Lower lobe of right lung (tissue), 2 donors: ENCODE results near the gene NEURL4. TPM values are rescaled to one million over a fixed set of nuclear protein-coding genes. Genes with fewer than 3 reads are reported as not detected.

Experiments
- ATAC-seq, 2 donors: fragments of 200-7000 bp; cut with Tn5 transposase; one replicate each; pipeline ENCODE4 v1.9.1; 2020 to 2022; ENCODE audit warnings: mild to moderate bottlenecking in 2 of 2, moderate library complexity in 2 of 2
- DNase-seq: peaks from one replicate; pipeline ENCODE4 v3.0.0-alpha.2; 2020
- H3K27ac ChIP-seq: fragments of 200-600 bp; one replicate; pipeline ENCODE4 v1.8.0; 2022
- H3K27me3 ChIP-seq: fragments of 200-600 bp; one replicate; pipeline ENCODE4 v1.8.0; 2022; ENCODE audit warnings: low read depth
- H3K36me3 ChIP-seq: fragments of 200-600 bp; one replicate; pipeline ENCODE4 v1.8.0; 2022; ENCODE audit warnings: mild to moderate bottlenecking
- H3K4me1 ChIP-seq: fragments of 200-600 bp; one replicate; pipeline ENCODE4 v1.8.0; 2022
- H3K4me3 ChIP-seq: fragments of 200-600 bp; one replicate; pipeline ENCODE4 v1.8.0; 2022; ENCODE audit warnings: mild to moderate bottlenecking
- H3K9me3 ChIP-seq: fragments of 200-600 bp; one replicate; pipeline ENCODE4 v1.8.0; 2022
- intact Hi-C: fragments of 100-400 bp; cut with DNase I; formaldehyde crosslinking; loops from one replicate; pipeline ENCODE4 v1.11.0; 2022
- total RNA-seq: library from RNA; stranded (reverse); fragmentation: NEBNext Ultra II Directional; extraction: Animal tissue kit (Norgen Biotek cat#: 25700); gene quantifications from one replicate; pipeline ENCODE4 v1.2.1, GENCODE V29; 2021
- TF ChIP-seq, protein P1 (sequence below): fragments of 200-600 bp; IDR thresholded peaks from one replicate; pipeline ENCODE4 v1.8.0; 2022; ENCODE audit warnings: antibody characterized with exemption, mild to moderate bottlenecking
- donor health status: DM: no; HTN: yes; CAD: no; lungs with severe emphysema.

Gene NEURL4
- total RNA-seq, 1 donor from 2014 or later, result 35.2 TPM

GRCh38 chr17:7292729-7293128 lies 36.4 kb downstream of the NEURL4 start:
- H3K27me3 ChIP-seq, result peaks cover 52% of the 10 kb centered on the region
- H3K27ac ChIP-seq, result no peak overlapping the region
- peaks cover 29% of the 10 kb centered on the region for H3K4me1 ChIP-seq
- no peak for DNase-seq
- H3K36me3 ChIP-seq, result no peaks in the 10 kb centered on the region
- no peak overlapping the region for H3K4me3 ChIP-seq
- TF ChIP-seq, protein P1, sequence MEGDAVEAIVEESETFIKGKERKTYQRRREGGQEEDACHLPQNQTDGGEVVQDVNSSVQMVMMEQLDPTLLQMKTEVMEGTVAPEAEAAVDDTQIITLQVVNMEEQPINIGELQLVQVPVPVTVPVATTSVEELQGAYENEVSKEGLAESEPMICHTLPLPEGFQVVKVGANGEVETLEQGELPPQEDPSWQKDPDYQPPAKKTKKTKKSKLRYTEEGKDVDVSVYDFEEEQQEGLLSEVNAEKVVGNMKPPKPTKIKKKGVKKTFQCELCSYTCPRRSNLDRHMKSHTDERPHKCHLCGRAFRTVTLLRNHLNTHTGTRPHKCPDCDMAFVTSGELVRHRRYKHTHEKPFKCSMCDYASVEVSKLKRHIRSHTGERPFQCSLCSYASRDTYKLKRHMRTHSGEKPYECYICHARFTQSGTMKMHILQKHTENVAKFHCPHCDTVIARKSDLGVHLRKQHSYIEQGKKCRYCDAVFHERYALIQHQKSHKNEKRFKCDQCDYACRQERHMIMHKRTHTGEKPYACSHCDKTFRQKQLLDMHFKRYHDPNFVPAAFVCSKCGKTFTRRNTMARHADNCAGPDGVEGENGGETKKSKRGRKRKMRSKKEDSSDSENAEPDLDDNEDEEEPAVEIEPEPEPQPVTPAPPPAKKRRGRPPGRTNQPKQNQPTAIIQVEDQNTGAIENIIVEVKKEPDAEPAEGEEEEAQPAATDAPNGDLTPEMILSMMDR, result no peak
- intact Hi-C loops, result no loop called here
- ATAC-seq, result no peak
- H3K9me3 ChIP-seq, result no peaks in the 10 kb centered on the region

DNA sequence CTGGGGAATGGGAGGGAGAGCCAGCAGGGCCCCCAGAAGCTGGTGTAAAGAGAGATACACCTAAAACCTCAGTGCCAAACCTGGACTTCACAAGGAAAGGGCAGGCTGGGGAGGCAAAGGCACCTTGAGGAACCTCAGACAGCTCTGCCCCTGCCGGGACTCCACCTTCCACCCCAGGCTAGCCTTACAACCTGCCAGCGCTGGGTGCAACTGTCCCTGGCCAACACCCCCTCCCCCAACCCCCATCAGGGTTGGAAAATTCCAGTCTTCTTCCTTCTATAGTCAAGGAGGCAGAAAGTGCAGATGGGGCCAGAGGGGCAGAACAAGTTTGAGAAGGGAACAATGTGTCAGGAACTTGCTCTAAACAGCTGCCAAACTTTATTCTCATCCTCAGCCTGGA lies 36.9 kb downstream of the NEURL4 start:
- Histone ChIP-seq H3K36me3 (no peaks in the 10 kb centered on the region), H3K4me3 (no peak overlapping the region), H3K27me3 (peaks cover 56% of the 10 kb centered on the region), H3K4me1 (peaks cover 29% of the 10 kb centered on the region), H3K9me3 (no peaks in the 10 kb centered on the region), H3K27ac (no peak overlapping the region)
- DNase-seq (no peak), ATAC-seq (no peak)
- TF ChIP-seq, protein P1, result no peak
- intact Hi-C loops, result no loop called here

DNA sequence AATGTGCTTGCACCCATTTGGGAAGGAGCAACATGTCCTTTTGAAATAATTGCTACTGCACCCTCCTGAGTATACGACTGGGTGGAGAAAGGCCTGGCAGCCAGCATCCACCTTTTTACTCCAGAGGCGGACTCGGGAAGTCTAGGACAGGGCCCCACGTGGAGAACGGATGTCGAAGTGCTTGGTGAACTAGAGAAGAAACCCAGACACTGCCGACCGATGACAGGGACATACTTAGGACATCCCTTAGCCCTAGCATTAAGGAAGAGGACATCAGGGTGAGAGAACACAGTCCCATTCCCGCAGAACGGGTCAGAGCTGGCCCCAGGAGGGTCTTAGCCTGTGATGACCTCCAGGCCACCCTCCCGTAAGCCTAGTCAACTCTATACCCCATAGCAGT lies 38.5 kb downstream of the NEURL4 start:
- Histone ChIP-seq H3K4me3 (no peak overlapping the region), H3K9me3 (no peaks in the 10 kb centered on the region), H3K36me3 (no peaks in the 10 kb centered on the region), H3K27me3 (peaks cover 50% of the 10 kb centered on the region), H3K4me1 (peaks cover 15% of the 10 kb centered on the region), H3K27ac (no peak overlapping the region)
- no peak for DNase-seq
- no peak for ATAC-seq
- intact Hi-C loops, result no loop called here
- TF ChIP-seq, protein P1, result no peak

- DNase-seq (no peak), ATAC-seq (no peak)
- peaks cover 45% of the 10 kb centered on the region for H3K27me3 ChIP-seq
- H3K27ac ChIP-seq, result no peak overlapping the region
- H3K4me1 ChIP-seq, result peaks cover 12% of the 10 kb centered on the region
- TF ChIP-seq, protein P1, result no peak
- H3K9me3 ChIP-seq, result no peaks in the 10 kb centered on the region
- intact Hi-C loops, result no loop called here
- H3K36me3 ChIP-seq, result no peaks in the 10 kb centered on the region
- H3K4me3 ChIP-seq, result no peak overlapping the region
Measured at GRCh38 chr17:7290166-7290565, 39.0 kb downstream of the NEURL4 start.

DNA sequence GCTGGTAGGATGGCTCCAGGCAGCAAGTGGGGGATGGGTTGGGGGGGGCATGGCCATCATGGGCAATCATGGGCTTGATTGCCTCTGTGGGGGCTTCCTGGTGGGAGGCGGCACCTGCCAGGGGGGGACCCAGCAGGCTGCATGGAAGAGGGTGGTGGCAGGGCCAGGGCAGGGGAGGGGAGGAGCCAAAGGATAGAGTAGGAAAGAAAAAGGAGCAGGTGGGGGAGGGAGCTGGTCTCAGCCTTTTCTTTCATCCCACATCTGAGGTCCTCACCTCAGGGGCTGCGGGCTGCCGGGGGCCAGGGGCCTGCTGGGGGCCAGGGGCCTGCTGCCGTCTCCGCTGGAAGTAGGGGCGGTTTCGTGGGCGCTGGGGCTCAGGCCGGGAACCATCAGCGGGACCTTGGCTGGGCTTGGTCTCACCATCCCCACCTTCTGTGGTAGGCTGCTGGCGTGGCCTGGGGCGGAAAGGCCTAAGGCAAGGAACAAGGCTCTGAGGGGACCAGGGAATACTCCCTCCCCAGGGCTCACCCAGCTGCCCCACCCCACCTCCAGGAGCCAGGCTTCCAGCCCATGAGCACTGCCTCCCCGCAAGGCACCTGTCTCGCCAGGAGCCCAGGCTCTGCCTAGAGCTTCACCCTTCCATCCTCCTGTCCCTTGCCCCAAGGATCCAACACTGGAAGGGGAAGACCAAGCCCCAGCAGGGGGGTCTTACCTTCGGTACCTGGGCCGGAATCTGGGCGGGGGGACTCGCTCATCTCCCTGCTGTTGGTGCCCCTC lies 39.7 kb downstream of the NEURL4 start:
- DNase-seq (no peak), ATAC-seq (no peak)
- H3K27ac ChIP-seq, result no peak overlapping the region
- H3K4me1 ChIP-seq, result peaks cover 5% of the 10 kb centered on the region
- intact Hi-C loops, result no loop called here
- no peak overlapping the region for H3K4me3 ChIP-seq
- TF ChIP-seq, protein P1, result no peak
- peaks cover 38% of the 10 kb centered on the region for H3K27me3 ChIP-seq
- no peaks in the 10 kb centered on the region for H3K36me3 ChIP-seq
- no peaks in the 10 kb centered on the region for H3K9me3 ChIP-seq
